T-helper 2 cell treated with Interferon-gamma antibody and Interleukin-4, amounts not matched to agents 5 μg/mL and 100 μg/mL, for 36 hours (primary cell): Measurements from ENCODE around the gene CAPN12.

Experiments
- DNase-seq: peaks from one replicate; pipeline ENCODE4 v3.0.0; 2021; ENCODE audit warnings: low spot score
- H3K27ac Mint-ChIP-seq: one replicate; pipeline ENCODE4 v1.8.0; 2021; ENCODE audit warnings: mild to moderate bottlenecking, mixed read lengths
- H3K27me3 Mint-ChIP-seq: one replicate; pipeline ENCODE4 v1.8.0; 2021; ENCODE audit warnings: low read depth, mixed read lengths
- H3K36me3 Mint-ChIP-seq: one replicate; pipeline ENCODE4 v1.8.0; 2021; ENCODE audit warnings: low read depth, mixed read lengths
- H3K4me1 Mint-ChIP-seq: one replicate; pipeline ENCODE4 v1.8.0; 2021; ENCODE audit warnings: low read depth, mixed read lengths
- H3K4me3 Mint-ChIP-seq: one replicate; pipeline ENCODE4 v1.8.0; 2022; ENCODE audit warnings: mild to moderate bottlenecking, moderate library complexity, mixed read lengths
- H3K9me3 Mint-ChIP-seq: one replicate; pipeline ENCODE4 v1.8.0; 2021; ENCODE audit warnings: mixed read lengths

The CAPN12 gene

GRCh38 chr19:38690832-38691231, 53.4 kb downstream of the CAPN12 start:
- Mint-ChIP-seq H3K36me3 (peaks cover 23% of the 10 kb centered on the region), H3K9me3 (no peaks in the 10 kb centered on the region), H3K4me1 (peaks cover 72% of the 10 kb centered on the region), H3K4me3 (no peak overlapping the region), H3K27ac (peak overlapping the region; percentile 15), H3K27me3 (no peaks in the 10 kb centered on the region)
- no peak for DNase-seq

- H3K9me3 Mint-ChIP-seq = no peaks in the 10 kb centered on the region
- no peaks in the 10 kb centered on the region for H3K27me3 Mint-ChIP-seq
- no peak for DNase-seq
- no peak overlapping the region for H3K27ac Mint-ChIP-seq
- H3K4me3 Mint-ChIP-seq = no peak overlapping the region
- peaks cover 22% of the 10 kb centered on the region for H3K36me3 Mint-ChIP-seq
- peaks cover 73% of the 10 kb centered on the region for H3K4me1 Mint-ChIP-seq
Measured at GRCh38 chr19:38690146-38690545, 54.1 kb downstream of the CAPN12 start.

- Mint-ChIP-seq H3K4me1 (peaks cover 71% of the 10 kb centered on the region), H3K4me3 (no peak overlapping the region), H3K9me3 (peaks cover 1% of the 10 kb centered on the region), H3K27ac (no peak overlapping the region), H3K27me3 (no peaks in the 10 kb centered on the region), H3K36me3 (peaks cover 28% of the 10 kb centered on the region)
- DNase-seq = no peak
Measured at GRCh38 chr19:38687837-38688378, 56.4 kb downstream of the CAPN12 start.

GRCh38 chr19:38686530-38686888, 57.8 kb downstream of the CAPN12 start:
- Mint-ChIP-seq H3K4me1 (peaks cover 71% of the 10 kb centered on the region), H3K36me3 (peaks cover 39% of the 10 kb centered on the region), H3K4me3 (peak overlapping the region; percentile 63), H3K27ac (peak overlapping the region; percentile 80), H3K27me3 (no peaks in the 10 kb centered on the region), H3K9me3 (peaks cover 5% of the 10 kb centered on the region)
- DNase-seq = peak; percentile 61

- H3K36me3 Mint-ChIP-seq = peaks cover 43% of the 10 kb centered on the region
- DNase-seq = no peak
- peaks cover 5% of the 10 kb centered on the region for H3K9me3 Mint-ChIP-seq
- H3K27me3 Mint-ChIP-seq = no peaks in the 10 kb centered on the region
- peak overlapping the region; percentile 80 for H3K27ac Mint-ChIP-seq
- H3K4me3 Mint-ChIP-seq = peak overlapping the region; percentile 63
- peaks cover 75% of the 10 kb centered on the region for H3K4me1 Mint-ChIP-seq
Measured at GRCh38 chr19:38685666-38686529, 58.4 kb downstream of the CAPN12 start.

GRCh38 chr19:38684862-38685665, 59.2 kb downstream of the CAPN12 start:
- H3K27ac Mint-ChIP-seq = peak overlapping the region; percentile 62
- DNase-seq = no peak
- peaks cover 5% of the 10 kb centered on the region for H3K9me3 Mint-ChIP-seq
- peaks cover 45% of the 10 kb centered on the region for H3K36me3 Mint-ChIP-seq
- peaks cover 80% of the 10 kb centered on the region for H3K4me1 Mint-ChIP-seq
- H3K27me3 Mint-ChIP-seq = no peaks in the 10 kb centered on the region
- peak overlapping the region; percentile 63 for H3K4me3 Mint-ChIP-seq

- no peaks in the 10 kb centered on the region for H3K27me3 Mint-ChIP-seq
- peaks cover 41% of the 10 kb centered on the region for H3K36me3 Mint-ChIP-seq
- H3K4me1 Mint-ChIP-seq = peaks cover 83% of the 10 kb centered on the region
- H3K4me3 Mint-ChIP-seq = peak overlapping the region; percentile 55
- H3K27ac Mint-ChIP-seq = peak overlapping the region; percentile 83
- peaks cover 5% of the 10 kb centered on the region for H3K9me3 Mint-ChIP-seq
- no peak for DNase-seq
Measured at GRCh38 chr19:38684078-38684861, 60.0 kb downstream of the CAPN12 start.

GRCh38 chr19:38683393-38684077, 60.7 kb downstream of the CAPN12 start:
- Mint-ChIP-seq H3K4me1 (peaks cover 83% of the 10 kb centered on the region), H3K9me3 (peaks cover 5% of the 10 kb centered on the region)

GRCh38 chr19:38682872-38683392, 61.3 kb downstream of the CAPN12 start:
- peaks cover 87% of the 10 kb centered on the region for H3K4me1 Mint-ChIP-seq
- H3K4me3 Mint-ChIP-seq = peak overlapping the region; percentile 55
- peaks cover 40% of the 10 kb centered on the region for H3K36me3 Mint-ChIP-seq

More at GRCh38 chr19:38683393-38684077, 60.7 kb downstream of the CAPN12 start:
- peak; percentile 53 for DNase-seq
- Mint-ChIP-seq H3K4me3 (peak overlapping the region; percentile 55), H3K27ac (peak overlapping the region; percentile 83), H3K36me3 (peaks cover 37% of the 10 kb centered on the region), H3K27me3 (no peaks in the 10 kb centered on the region)

GRCh38 chr19:38682195-38682867, 61.9 kb downstream of the CAPN12 start:
- DNase-seq = no peak
- H3K4me1 Mint-ChIP-seq = peaks cover 87% of the 10 kb centered on the region
- H3K36me3 Mint-ChIP-seq = peaks cover 38% of the 10 kb centered on the region
- peak overlapping the region; percentile 83 for H3K27ac Mint-ChIP-seq
- H3K27me3 Mint-ChIP-seq = no peaks in the 10 kb centered on the region
- peak overlapping the region; percentile 15 for H3K4me3 Mint-ChIP-seq
- peaks cover 5% of the 10 kb centered on the region for H3K9me3 Mint-ChIP-seq

More at GRCh38 chr19:38682872-38683392, 61.3 kb downstream of the CAPN12 start:
- H3K27me3 Mint-ChIP-seq = no peaks in the 10 kb centered on the region
- peaks cover 5% of the 10 kb centered on the region for H3K9me3 Mint-ChIP-seq
- no peak for DNase-seq
- H3K27ac Mint-ChIP-seq = peak overlapping the region; percentile 83
